GM21515 (cell line): ENCODE data around the gene PIGC.

Source experiments
- ATAC-seq: cut with Tn5 transposase; IDR thresholded peaks from one replicate; pipeline ENCODE4 v1.9.1; 2021; ENCODE audit not compliant: unreplicated experiment

Gene PIGC

GRCh38 chr1:172443666-172444453 is at the start of gene PIGC:
Gene PIGC (minus strand): TSS chr1:172444069. CDS start chr1:172442622, 1,447 bp downstream.
- ATAC-seq = peak; percentile 100

GRCh38 chr1:172492421-172492820 is 48.6 kb upstream of the PIGC start:
- no peak for ATAC-seq

- ATAC-seq = no peak
Measured at GRCh38 chr1:172489847-172490246, 46.0 kb upstream of the PIGC start.

GRCh38 chr1:172488393-172488792 is 44.5 kb upstream of the PIGC start:
- no peak for ATAC-seq

GRCh38 chr1:172487550-172487949 is 43.7 kb upstream of the PIGC start:
- ATAC-seq = no peak

- ATAC-seq = no peak
Measured at GRCh38 chr1:172486805-172487454, 43.1 kb upstream of the PIGC start.

GRCh38 chr1:172485626-172486025 is 41.8 kb upstream of the PIGC start:
- ATAC-seq = no peak

GRCh38 chr1:172484252-172484651 is 40.4 kb upstream of the PIGC start:
- ATAC-seq = no peak

- ATAC-seq = no peak
Measured at GRCh38 chr1:172483448-172483847, 39.6 kb upstream of the PIGC start.

GRCh38 chr1:172482044-172482443 is 38.2 kb upstream of the PIGC start:
- no peak for ATAC-seq

- no peak for ATAC-seq
Measured at GRCh38 chr1:172480431-172480830, 36.6 kb upstream of the PIGC start.

- ATAC-seq = no peak
Measured at GRCh38 chr1:172478485-172478884, 34.6 kb upstream of the PIGC start.

- no peak for ATAC-seq
Measured at GRCh38 chr1:172477741-172478140, 33.9 kb upstream of the PIGC start.

GRCh38 chr1:172477216-172477615 is 33.3 kb upstream of the PIGC start:
- no peak for ATAC-seq

- ATAC-seq = no peak
Measured at GRCh38 chr1:172476218-172476811, 32.4 kb upstream of the PIGC start.

- no peak for ATAC-seq
Measured at GRCh38 chr1:172473842-172474241, 30.0 kb upstream of the PIGC start.

- no peak for ATAC-seq
Measured at GRCh38 chr1:172473302-172473701, 29.4 kb upstream of the PIGC start.

GRCh38 chr1:172472495-172472894 is 28.6 kb upstream of the PIGC start:
- no peak for ATAC-seq

GRCh38 chr1:172471666-172472065 is 27.8 kb upstream of the PIGC start:
- no peak for ATAC-seq

GRCh38 chr1:172470149-172470548 is 26.3 kb upstream of the PIGC start:
- ATAC-seq = no peak

GRCh38 chr1:172469717-172470116 is 25.8 kb upstream of the PIGC start:
- ATAC-seq = no peak

GRCh38 chr1:172468296-172468695 is 24.4 kb upstream of the PIGC start:
- ATAC-seq = no peak
